Fibroblast of skin of abdomen (primary cell): ENCODE results near the gene SLC20A1. TPM values are rescaled to one million over a fixed set of nuclear protein-coding genes. Genes with fewer than 3 reads are reported as not detected.
"Not testable (repeated sequence)": the region's sequence is repeated elsewhere in the genome, so short reads cannot be mapped to it uniquely, and the experiment has no call there.

Experiments used
- DNase-seq: peaks from one replicate; pipeline ENCODE4 v3.0.0-alpha.2; 2013
- polyA plus RNA-seq, 2 experiments: library from polyadenylated mRNA; unstranded; fragments of 120-200 nt; gene quantifications; one replicate each; pipeline ENCODE4 v1.2.1, GENCODE V29; 2013; ENCODE audit not compliant: insufficient read length in 2 of 2

SLC20A1 gene
- 67.8 TPM for polyA plus RNA-seq (2013, experiment 1 of 2; ENCODE audit: insufficient read length)
- 65.7 TPM for polyA plus RNA-seq (2013, experiment 2 of 2; ENCODE audit: insufficient read length)

GRCh38 chr2:112645310-112646101, at the start of gene SLC20A1:
Gene SLC20A1 (plus strand): TSS chr2:112645939. CDS start chr2:112646829, 890 bp downstream.
- peak; percentile 95 for DNase-seq

GRCh38 chr2:112597537-112598322, 48.0 kb upstream of the SLC20A1 start:
- DNase-seq = no peak

- no peak for DNase-seq
These were observed 45.1 kb upstream of the SLC20A1 start for GRCh38 chr2:112600634-112601033.

GRCh38 chr2:112601754-112602153, 44.0 kb upstream of the SLC20A1 start:
- no peak for DNase-seq

GRCh38 chr2:112602917-112603316, 42.8 kb upstream of the SLC20A1 start:
- DNase-seq = no peak

GRCh38 chr2:112603731-112604130, 42.0 kb upstream of the SLC20A1 start:
- no peak for DNase-seq

GRCh38 chr2:112604952-112605351, 40.8 kb upstream of the SLC20A1 start:
- DNase-seq = no peak

GRCh38 chr2:112605926-112606325, 39.8 kb upstream of the SLC20A1 start:
- DNase-seq = no peak

- DNase-seq = no peak
These were observed 39.2 kb upstream of the SLC20A1 start for GRCh38 chr2:112606547-112606946.

- no peak for DNase-seq
These were observed 37.9 kb upstream of the SLC20A1 start for GRCh38 chr2:112607680-112608438.

GRCh38 chr2:112609320-112609719, 36.4 kb upstream of the SLC20A1 start:
- DNase-seq = not testable (repeated sequence)

- not testable (repeated sequence) for DNase-seq
These were observed 33.5 kb upstream of the SLC20A1 start for GRCh38 chr2:112612283-112612682.

- DNase-seq = no peak
These were observed 31.4 kb upstream of the SLC20A1 start for GRCh38 chr2:112614201-112614840.

GRCh38 chr2:112615051-112615450, 30.7 kb upstream of the SLC20A1 start:
- DNase-seq = no peak

GRCh38 chr2:112615798-112616197, 29.9 kb upstream of the SLC20A1 start:
- DNase-seq = not testable (repeated sequence)

GRCh38 chr2:112618383-112618782, 27.4 kb upstream of the SLC20A1 start:
- no peak for DNase-seq

- peak; percentile 84 for DNase-seq
These were observed 23.8 kb upstream of the SLC20A1 start for GRCh38 chr2:112621790-112622527.

- peak; percentile 91 for DNase-seq
These were observed 23.2 kb upstream of the SLC20A1 start for GRCh38 chr2:112622528-112622849.

- peak; percentile 69 for DNase-seq
These were observed 21.6 kb upstream of the SLC20A1 start for GRCh38 chr2:112623913-112624777.

GRCh38 chr2:112625474-112626114, 20.1 kb upstream of the SLC20A1 start:
- no peak for DNase-seq
